A673 (cell line): ENCODE results near the gene MAN2B2. TPM values are rescaled to one million over a fixed set of nuclear protein-coding genes. Genes with fewer than 3 reads are reported as not detected.
A peak's percentile ranks its signal among the peaks of the same experiment; 100 is the strongest.

Experiments
- BruUV-seq: library from RNA; stranded (reverse); fragments of 400-500 nt; replicated peaks from 2 replicates; lab custom pipeline; 2021; lab: Mats Ljungman, UMichigan
- CTCF ChIA-PET: fragments of 300-600 bp; sonication (Branson Sonifier 250); formaldehyde crosslinking; loops from one replicate; lab custom pipeline; 2022; ENCODE audit warnings: antibody characterized with exemption; lab: Charles Lee
- POLR2A ChIA-PET: fragments of 300-600 bp; sonication (Branson Sonifier 250); formaldehyde crosslinking; loops from one replicate; lab custom pipeline; 2022; ENCODE audit warnings: antibody characterized with exemption; ENCODE audit not compliant: low non-redundant PET; lab: Charles Lee
- DNase-seq: peaks from one replicate; pipeline ENCODE4 v3.0.0-alpha.2; 2015; ENCODE audit warnings: low spot score
- H3K27ac ChIP-seq: fragments of 200-600 bp; sonication (generic); 2 replicates; pipeline ENCODE4 v1.5.1; 2016; ENCODE audit warnings: mixed run types, low read depth, mild to moderate bottlenecking, mixed read lengths, antibody characterized with exemption, low read length; ENCODE audit not compliant: poor library complexity, severe bottlenecking
- H3K27me3 ChIP-seq: fragments of 200-600 bp; sonication (generic); replicated peaks from 2 replicates; pipeline ENCODE4 v1.6.1; 2017; ENCODE audit warnings: mixed run types, low read depth, mild to moderate bottlenecking, mixed read lengths, antibody characterized with exemption, low read length; ENCODE audit not compliant: insufficient read depth, poor library complexity
- H3K36me3 ChIP-seq: fragments of 200-600 bp; sonication (generic); 2 replicates; pipeline ENCODE4 v1.6.1; 2016; ENCODE audit warnings: mixed run types, mild to moderate bottlenecking, mixed read lengths, antibody characterized with exemption, low read length; ENCODE audit not compliant: insufficient read depth, poor library complexity, severe bottlenecking
- H3K4me1 ChIP-seq: fragments of 200-600 bp; sonication (generic); 2 replicates; pipeline ENCODE4 v1.6.1; 2017; ENCODE audit warnings: mixed run types, mild to moderate bottlenecking, mixed read lengths, antibody characterized with exemption, low read length; ENCODE audit not compliant: insufficient read depth, poor library complexity, severe bottlenecking
- H3K4me3 ChIP-seq: fragments of 200-600 bp; sonication (generic); 2 replicates; pipeline ENCODE4 v1.5.1; 2016; ENCODE audit warnings: low read depth, mixed run types, mild to moderate bottlenecking, mixed read lengths, low read length; ENCODE audit not compliant: poor library complexity, severe bottlenecking
- H3K9me3 ChIP-seq: fragments of 200-600 bp; sonication (generic); 2 replicates; pipeline ENCODE4 v1.6.1; 2016; ENCODE audit warnings: mixed run types, low read depth, mild to moderate bottlenecking, mixed read lengths, antibody characterized with exemption, low read length; ENCODE audit not compliant: poor library complexity, severe bottlenecking
- CTCF ChIP-seq: fragments of 300-800, 200-600 bp; sonication (generic); conservative IDR thresholded peaks from 2 replicates; pipeline ENCODE4 v1.5.1; 2017; ENCODE audit warnings: low read depth, mild to moderate bottlenecking, antibody characterized with exemption, low read length, moderate library complexity, mixed read lengths
- EZH2 ChIP-seq: fragments of 200-600 bp; sonication (generic); IDR thresholded peaks from 2 replicates; pipeline ENCODE4 v1.6.1; 2017; ENCODE audit warnings: borderline replicate concordance, low read depth, mild to moderate bottlenecking, mixed read lengths, antibody characterized with exemption, low read length; ENCODE audit not compliant: poor library complexity, severe bottlenecking
- intact Hi-C: fragments of 100-400 bp; cut with micrococcal nuclease; formaldehyde crosslinking; loops from one replicate; pipeline ENCODE4 v1.10.0; 2022; ENCODE audit not compliant: unreplicated experiment
- total RNA-seq: library from RNA; stranded (reverse); gene quantifications from 2 replicates; pipeline ENCODE4 v1.2.3, GENCODE V29; 2021

MAN2B2 gene
- total RNA-seq, 1 experiment from 2014 or later, result 14.9 TPM

DNA sequence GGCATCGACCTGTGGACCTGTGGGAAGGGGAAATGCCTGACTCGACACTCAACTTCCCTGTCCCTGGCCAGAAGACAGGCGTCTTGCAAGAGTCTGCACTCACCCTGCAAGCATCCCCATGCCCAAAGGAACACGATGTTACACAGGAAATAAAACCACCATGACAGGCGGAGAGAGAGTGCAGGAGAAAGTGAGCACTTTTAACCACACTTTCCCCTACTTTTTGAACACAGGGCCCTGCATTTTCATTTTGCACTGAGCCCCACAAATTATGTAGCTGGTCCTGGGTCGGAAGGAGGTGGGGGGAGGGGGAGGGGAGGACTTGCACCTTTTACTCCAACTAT lies 13.8 kb upstream of the MAN2B2 start:
- no peaks in the 10 kb centered on the region for H3K9me3 ChIP-seq
- peaks cover 6% of the 10 kb centered on the region for H3K4me1 ChIP-seq
- ChIA-PET POLR2A (no interaction called here), CTCF (no interaction called here)
- intact Hi-C loops, result no loop called here
- peaks cover 91% of the 10 kb centered on the region for H3K27me3 ChIP-seq
- no peak overlapping the region for H3K27ac ChIP-seq
- TF ChIP-seq CTCF, result no peak
- no peak for TF ChIP-seq EZH2
- H3K4me3 ChIP-seq, result no peak overlapping the region
- H3K36me3 ChIP-seq, result no peaks in the 10 kb centered on the region
- DNase-seq, result no peak
- no TSS peak for BruUV-seq

GRCh38 chr4:6561706-6562371 lies 13.2 kb upstream of the MAN2B2 start:
- no peak for DNase-seq
- Histone ChIP-seq H3K27ac (no peak overlapping the region), H3K27me3 (peaks cover 84% of the 10 kb centered on the region), H3K4me3 (no peak overlapping the region), H3K9me3 (no peaks in the 10 kb centered on the region), H3K36me3 (no peaks in the 10 kb centered on the region), H3K4me1 (peaks cover 6% of the 10 kb centered on the region)
- ChIA-PET POLR2A (no interaction called here), CTCF (no interaction called here)
- intact Hi-C loops, result no loop called here
- BruUV-seq, result no TSS peak
- no peak for TF ChIP-seq EZH2
- TF ChIP-seq CTCF, result no peak

DNA sequence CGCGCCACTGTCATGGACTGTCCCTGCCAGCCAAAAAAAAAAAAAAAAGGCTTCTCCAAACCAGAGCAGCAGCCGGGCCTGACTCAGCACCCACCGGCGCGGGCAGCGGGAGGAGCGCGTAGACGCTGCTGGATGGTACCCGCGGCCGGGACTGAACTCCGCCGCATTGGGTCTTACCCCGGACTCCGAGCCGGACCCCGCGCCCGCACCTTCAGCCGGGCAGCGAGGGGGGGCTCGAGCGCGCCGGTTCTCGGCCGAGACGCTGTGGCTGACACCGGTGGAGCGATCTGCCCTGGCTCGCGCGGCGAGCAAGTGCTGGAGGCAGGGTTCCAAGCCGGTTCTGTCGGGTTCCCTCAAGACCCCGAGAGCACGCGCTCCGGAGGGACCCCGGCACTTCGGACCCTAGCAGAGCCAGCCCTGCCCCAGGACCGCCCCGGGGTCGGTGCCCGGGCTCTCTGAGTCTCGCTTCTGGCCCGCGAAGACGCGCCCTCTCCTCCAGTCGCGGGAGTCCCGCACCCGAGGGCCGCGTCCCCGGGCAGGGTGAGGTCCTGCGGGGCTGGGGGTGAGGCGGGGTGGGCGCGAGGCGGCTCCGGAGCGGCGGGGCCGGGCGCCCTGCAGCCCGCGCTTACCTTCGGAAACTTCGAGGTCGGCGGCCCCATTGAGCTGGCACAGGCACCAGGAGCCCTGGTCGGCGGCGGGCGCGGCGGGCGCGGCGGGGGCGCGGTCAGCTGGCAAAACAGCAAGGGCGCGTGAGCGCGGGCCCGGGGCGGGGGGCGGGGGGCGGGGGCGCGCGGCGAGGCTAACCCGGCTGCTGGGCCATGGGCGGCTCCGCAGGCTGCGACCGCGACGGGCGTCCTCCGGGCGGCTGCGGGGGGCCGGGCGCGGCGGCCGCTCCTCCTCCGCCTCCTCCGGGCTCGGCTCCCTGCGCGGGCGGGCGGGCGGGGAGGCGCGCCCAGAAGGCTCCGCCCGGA lies 11.8 kb upstream of the MAN2B2 start:
- Histone ChIP-seq H3K9me3 (no peaks in the 10 kb centered on the region), H3K4me3 (peak overlapping the region; percentile 20), H3K4me1 (peaks cover 6% of the 10 kb centered on the region), H3K27me3 (peaks cover 70% of the 10 kb centered on the region), H3K27ac (no peak overlapping the region), H3K36me3 (no peaks in the 10 kb centered on the region)
- DNase-seq, result no peak
- BruUV-seq, result no TSS peak
- ChIA-PET CTCF (interaction anchor here (0.5 kb wide), 1 partner anchor 23 kb away, joined by 4 read pairs; no protein-coding TSS in a partner anchor), POLR2A (no interaction called here)
- intact Hi-C loops, result no loop called here
- no peak for TF ChIP-seq CTCF
- peak; percentile 86 for TF ChIP-seq EZH2
